ENCODE data around the gene DSN1. TPM values are rescaled to one million over a fixed set of nuclear protein-coding genes. Genes with fewer than 3 reads are reported as not detected.
A peak's percentile ranks its signal among the peaks of the same experiment; 100 is the strongest.

The DSN1 gene
- total RNA-seq, result 1 to 10 TPM; 7.1 to 7.2 TPM
- long read RNA-seq, donor 1, partial matches to known transcripts, result 1 of 6 reads
- long read RNA-seq, donor 1, other reads (novel, unspliced or antisense), result 0 of 6 reads
- long read RNA-seq, donor 2, transcript DSN1-203 (11 exons, 2,233 nt), result major isoform, 10 of 28 reads
- long read RNA-seq, donor 2, transcript DSN1-207 (10 exons, 2,129 nt), result minor isoform, 6 of 28 reads
- long read RNA-seq, donor 2, partial matches to known transcripts, result 3 of 28 reads
- long read RNA-seq, donor 2, other reads (novel, unspliced or antisense), result 7 of 28 reads

- peak; percentile 100 for DNase-seq (ENCODE audit: low spot score)
- intact Hi-C loops (cut with DNase I), result no loop called here
Measured at GRCh38 chr20:36773597-36774390, at the start of gene DSN1. Gene DSN1, minus strand, starts transcription at chr20:36773763. Its CDS starts 2,305 bp downstream, at chr20:36771458.

GRCh38 chr20:36823121-36823520, 49.6 kb upstream of the DSN1 start:
- intact Hi-C loops (cut with DNase I), result no loop called here
- DNase-seq (ENCODE audit: low spot score), result no peak

GRCh38 chr20:36821964-36822437, 48.4 kb upstream of the DSN1 start:
- DNase-seq (ENCODE audit: low spot score), result no peak
- intact Hi-C loops (cut with DNase I), result no loop called here

GRCh38 chr20:36820928-36821327, 47.4 kb upstream of the DSN1 start:
- intact Hi-C loops (cut with DNase I), result no loop called here
- DNase-seq (ENCODE audit: low spot score), result no peak

- intact Hi-C loops (cut with DNase I), result no loop called here
- no peak for DNase-seq (ENCODE audit: low spot score)
Measured at GRCh38 chr20:36820073-36820472, 46.5 kb upstream of the DSN1 start.

GRCh38 chr20:36819659-36820058, 46.1 kb upstream of the DSN1 start:
- no peak for DNase-seq (ENCODE audit: low spot score)
- intact Hi-C loops (cut with DNase I), result no loop called here

- intact Hi-C loops (cut with DNase I), result no loop called here
- DNase-seq (ENCODE audit: low spot score), result no peak
Measured at GRCh38 chr20:36818861-36819260, 45.3 kb upstream of the DSN1 start.

- no peak for DNase-seq (ENCODE audit: low spot score)
- intact Hi-C loops (cut with DNase I), result no loop called here
Measured at GRCh38 chr20:36818185-36818584, 44.6 kb upstream of the DSN1 start.

- intact Hi-C loops (cut with DNase I), result no loop called here
- DNase-seq (ENCODE audit: low spot score), result no peak
Measured at GRCh38 chr20:36817496-36817895, 43.9 kb upstream of the DSN1 start.

GRCh38 chr20:36815454-36816091, 42.0 kb upstream of the DSN1 start:
- no peak for DNase-seq (ENCODE audit: low spot score)
- intact Hi-C loops (cut with DNase I), result no loop called here

GRCh38 chr20:36812594-36813463, 39.3 kb upstream of the DSN1 start:
- intact Hi-C loops (cut with DNase I), result no loop called here
- DNase-seq (ENCODE audit: low spot score), result no peak

- intact Hi-C loops (cut with DNase I), result no loop called here
- DNase-seq (ENCODE audit: low spot score), result peak; percentile 89
Measured at GRCh38 chr20:36808317-36809257, 35.0 kb upstream of the DSN1 start.

- DNase-seq (ENCODE audit: low spot score), result no peak
- intact Hi-C loops (cut with DNase I), result no loop called here
Measured at GRCh38 chr20:36806049-36806448, 32.5 kb upstream of the DSN1 start.

GRCh38 chr20:36805396-36805795, 31.8 kb upstream of the DSN1 start:
- no peak for DNase-seq (ENCODE audit: low spot score)
- intact Hi-C loops (cut with DNase I), result no loop called here

- intact Hi-C loops (cut with DNase I), result no loop called here
Measured at GRCh38 chr20:36804425-36804824, 30.9 kb upstream of the DSN1 start.

GRCh38 chr20:36802326-36803222, 29.0 kb upstream of the DSN1 start:
- intact Hi-C loops (cut with DNase I), result no loop called here
- DNase-seq (ENCODE audit: low spot score), result no peak

More at GRCh38 chr20:36804425-36804824, 30.9 kb upstream of the DSN1 start:
- no peak for DNase-seq (ENCODE audit: low spot score)

- no peak for DNase-seq (ENCODE audit: low spot score)
- intact Hi-C loops (cut with DNase I), result no loop called here
Measured at GRCh38 chr20:36800410-36800809, 26.8 kb upstream of the DSN1 start.

Data from posterior vena cava (tissue), 2 donors.